ENCODE data around the gene ACP5.
A peak's percentile ranks its signal among the peaks of the same experiment; 100 is the strongest.

The ACP5 gene

GRCh38 chr19:11563532-11563931, 13.9 kb downstream of the ACP5 start:
- H3K9me3 ChIP-seq (ENCODE audit: control insufficient read depth, low read length): no peaks in the 10 kb centered on the region
- H3K27ac ChIP-seq (ENCODE audit: insufficient read depth, low read depth, low read length, poor library complexity, severe bottlenecking): no peak overlapping the region
- no peak overlapping the region for H3K4me3 ChIP-seq (ENCODE audit: insufficient read depth, low read depth, low read length)
- no peaks in the 10 kb centered on the region for H3K27me3 ChIP-seq (ENCODE audit: control insufficient read depth, insufficient read depth, low read length, poor library complexity, severe bottlenecking)
- no peaks in the 10 kb centered on the region for H3K36me3 ChIP-seq (ENCODE audit: control insufficient read depth, insufficient read depth, low read length)
- 91 to 92% methylated on average over 8 of the region's 8 CpGs for WGBS, 2 experiments
- H3K4me1 ChIP-seq (ENCODE audit: control insufficient read depth, insufficient read depth, low read length): peaks cover 3% of the 10 kb centered on the region

DNA sequence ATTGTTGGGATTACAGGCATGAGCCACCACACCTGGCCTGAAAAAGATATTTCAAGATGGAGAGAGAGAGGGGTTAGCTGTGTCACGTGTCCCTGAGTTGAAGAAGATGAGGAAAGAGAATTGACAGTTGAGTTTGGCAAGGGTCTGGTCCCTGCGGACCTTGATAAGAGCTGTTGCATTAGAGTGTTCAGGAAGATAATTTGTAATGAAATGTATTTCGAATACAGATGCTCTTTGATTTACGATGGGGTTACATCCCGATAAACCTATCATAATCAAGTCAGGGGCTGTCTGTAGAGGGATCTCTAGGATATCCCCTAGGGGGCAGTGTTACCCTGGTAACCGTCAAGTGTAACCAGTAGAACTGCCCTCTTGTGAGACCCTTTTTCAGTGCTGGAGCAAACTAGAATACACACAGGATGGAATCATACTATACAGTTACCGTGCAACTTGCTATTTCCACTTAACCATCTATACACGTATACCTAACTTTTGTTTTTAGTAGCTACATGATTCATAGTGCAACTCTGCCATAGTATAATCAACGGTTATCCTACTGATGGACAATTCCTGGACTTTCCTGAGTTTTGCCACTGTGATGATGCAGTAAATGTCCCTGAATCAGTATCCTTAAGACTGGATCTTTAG, 16.9 kb downstream of the ACP5 start:
- H3K9me3 ChIP-seq (ENCODE audit: control insufficient read depth, low read length): no peaks in the 10 kb centered on the region

DNA sequence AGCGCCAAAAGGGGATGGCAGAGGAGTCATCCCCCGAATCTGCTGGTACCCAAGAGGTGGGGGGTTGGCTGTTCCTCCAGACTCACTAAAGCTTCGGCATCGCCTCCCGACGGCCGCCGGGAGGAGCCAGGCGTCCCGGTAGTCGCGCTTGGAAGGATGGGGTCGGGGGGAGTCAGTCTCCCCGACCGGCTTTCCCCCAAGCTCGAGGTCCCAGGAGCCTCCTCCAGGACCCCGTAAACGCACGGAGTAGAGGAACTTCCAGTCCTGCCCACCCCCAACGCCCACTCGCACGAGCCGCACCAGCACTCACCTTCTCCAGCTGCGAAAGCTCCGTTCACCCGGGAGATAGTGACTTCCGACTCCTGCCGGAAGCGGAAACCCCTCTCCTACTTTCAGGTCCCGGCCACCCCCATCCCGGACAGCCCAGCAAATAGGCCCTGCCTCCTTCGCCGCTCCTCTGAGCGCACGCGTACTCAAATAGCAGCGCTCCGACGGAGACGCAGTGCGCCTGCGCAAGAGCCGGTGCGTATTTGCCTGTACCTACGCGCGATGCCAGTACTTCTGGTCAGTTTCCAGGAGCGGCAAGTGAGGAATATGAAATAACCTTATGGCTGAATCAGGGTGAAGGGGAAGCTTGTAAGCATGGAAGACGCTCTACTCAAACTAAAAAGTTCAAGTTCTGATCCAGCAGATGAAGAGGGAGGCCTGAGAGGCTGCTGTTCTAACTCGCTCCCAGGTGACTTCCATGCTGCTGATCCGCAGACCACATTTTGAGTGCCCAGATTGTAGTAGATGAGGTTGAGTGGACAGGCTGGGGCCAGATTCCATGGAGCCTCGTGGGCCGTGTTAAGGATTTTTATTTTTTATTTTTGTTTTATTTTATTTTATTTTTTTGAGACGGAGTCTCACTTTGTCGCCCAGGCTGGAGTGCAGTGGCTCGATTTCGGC, 18.3 kb downstream of the ACP5 start, which contains the start of gene ELOF1:
Gene ELOF1 (minus strand): TSS at position 350 of the 948 bp plus-strand sequence. CDS start 4,883 bp downstream, outside the sequence.
- Histone ChIP-seq H3K27ac (ENCODE audit: insufficient read depth, low read depth, low read length, poor library complexity, severe bottlenecking) (no peak within 1 kb of the TSS), H3K36me3 (ENCODE audit: control insufficient read depth, insufficient read depth, low read length) (no peaks in the 10 kb centered on the region), H3K9me3 (ENCODE audit: control insufficient read depth, low read length) (no peaks in the 10 kb centered on the region), H3K27me3 (ENCODE audit: control insufficient read depth, insufficient read depth, low read length, poor library complexity, severe bottlenecking) (no peaks in the 10 kb centered on the region), H3K4me3 (ENCODE audit: insufficient read depth, low read depth, low read length) (peak within 1 kb of the TSS; percentile 74), H3K4me1 (ENCODE audit: control insufficient read depth, insufficient read depth, low read length) (peaks cover 3% of the 10 kb centered on the region)
- 7% methylated on average over 55 to 57 of the region's 57 CpGs for WGBS, 2 experiments

More for the DNA sequence above, 16.9 kb downstream of the ACP5 start:
- H3K27ac ChIP-seq (ENCODE audit: insufficient read depth, low read depth, low read length, poor library complexity, severe bottlenecking): no peak overlapping the region
- no peak overlapping the region for H3K4me3 ChIP-seq (ENCODE audit: insufficient read depth, low read depth, low read length)
- H3K36me3 ChIP-seq (ENCODE audit: control insufficient read depth, insufficient read depth, low read length): no peaks in the 10 kb centered on the region
- H3K27me3 ChIP-seq (ENCODE audit: control insufficient read depth, insufficient read depth, low read length, poor library complexity, severe bottlenecking): no peaks in the 10 kb centered on the region
- H3K4me1 ChIP-seq (ENCODE audit: control insufficient read depth, insufficient read depth, low read length): peaks cover 3% of the 10 kb centered on the region
- WGBS, 2 experiments: 41 to 43% methylated on average over 9 of the region's 9 CpGs

DNA sequence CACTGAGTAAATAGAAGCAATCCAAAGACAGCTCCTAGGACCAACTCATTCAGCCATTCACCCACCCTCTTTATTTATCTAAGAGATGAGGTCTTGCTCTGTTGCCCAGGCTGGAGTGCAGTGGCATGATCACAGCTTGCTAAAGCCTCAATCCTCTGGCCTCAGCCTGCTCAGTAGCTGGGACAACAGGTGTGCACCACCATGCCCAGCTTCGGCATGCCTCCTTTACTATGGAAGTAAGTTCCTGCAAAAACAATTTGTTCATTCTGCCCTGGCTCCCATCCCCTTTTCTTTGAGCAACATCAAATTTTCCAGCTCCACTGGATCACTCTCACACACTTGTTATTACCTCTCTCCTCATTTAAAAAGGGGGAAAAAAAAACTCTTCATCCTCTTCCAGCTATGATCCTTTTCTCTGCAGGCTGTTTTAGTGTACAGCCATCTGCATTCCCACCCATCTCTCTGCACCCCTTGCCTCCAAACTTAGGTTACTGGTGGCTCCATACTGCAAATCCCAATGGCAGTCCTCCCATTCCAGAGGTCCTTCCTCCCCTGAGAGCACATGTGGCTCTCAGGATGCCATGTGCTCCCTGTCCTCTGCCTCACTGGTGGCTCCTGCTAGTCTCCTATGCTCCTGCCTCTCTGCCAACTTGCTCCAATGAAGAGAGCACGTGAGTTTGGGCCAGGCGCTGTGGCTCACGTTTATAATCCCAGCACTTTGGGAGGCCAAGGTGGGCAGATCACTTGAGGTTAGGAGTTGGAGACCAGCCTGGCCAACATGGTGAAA, 20.6 kb downstream of the ACP5 start:
- no peak overlapping the region for H3K4me3 ChIP-seq (ENCODE audit: insufficient read depth, low read depth, low read length)
- 94 to 95% methylated on average over 4 of the region's 4 CpGs for WGBS, 2 experiments
- peaks cover 3% of the 10 kb centered on the region for H3K4me1 ChIP-seq (ENCODE audit: control insufficient read depth, insufficient read depth, low read length)
- no peak overlapping the region for H3K27ac ChIP-seq (ENCODE audit: insufficient read depth, low read depth, low read length, poor library complexity, severe bottlenecking)
- H3K27me3 ChIP-seq (ENCODE audit: control insufficient read depth, insufficient read depth, low read length, poor library complexity, severe bottlenecking): no peaks in the 10 kb centered on the region
- H3K9me3 ChIP-seq (ENCODE audit: control insufficient read depth, low read length): no peaks in the 10 kb centered on the region
- peaks cover 6% of the 10 kb centered on the region for H3K36me3 ChIP-seq (ENCODE audit: control insufficient read depth, insufficient read depth, low read length)

DNA sequence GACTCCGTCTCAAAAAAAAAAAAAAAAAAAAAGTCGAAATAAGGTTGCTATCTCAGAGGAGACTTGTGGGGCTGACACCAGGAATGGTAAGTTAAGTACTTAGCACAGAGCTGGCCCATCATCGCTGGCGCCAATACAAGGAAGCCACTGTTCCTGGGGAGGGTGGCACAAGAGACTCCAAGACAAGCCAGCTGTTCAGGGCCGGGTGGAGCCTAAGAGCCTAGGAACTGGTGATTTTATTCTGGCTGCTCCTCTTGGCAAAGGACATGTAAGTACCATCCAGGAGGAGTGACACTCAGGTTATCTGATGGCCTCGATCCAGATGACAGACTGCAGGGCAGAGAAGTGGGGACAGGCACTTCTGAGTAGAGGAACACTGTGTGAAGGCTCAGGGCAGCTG, 22.2 kb downstream of the ACP5 start:
- WGBS, 2 experiments: 89 to 93% methylated on average over 6 of the region's 6 CpGs
- Histone ChIP-seq H3K4me3 (ENCODE audit: insufficient read depth, low read depth, low read length) (no peak overlapping the region), H3K4me1 (ENCODE audit: control insufficient read depth, insufficient read depth, low read length) (peaks cover 1% of the 10 kb centered on the region), H3K36me3 (ENCODE audit: control insufficient read depth, insufficient read depth, low read length) (peaks cover 6% of the 10 kb centered on the region), H3K27me3 (ENCODE audit: control insufficient read depth, insufficient read depth, low read length, poor library complexity, severe bottlenecking) (no peaks in the 10 kb centered on the region), H3K9me3 (ENCODE audit: control insufficient read depth, low read length) (no peaks in the 10 kb centered on the region), H3K27ac (ENCODE audit: insufficient read depth, low read depth, low read length, poor library complexity, severe bottlenecking) (no peak overlapping the region)

GRCh38 chr19:11554160-11554559, 23.3 kb downstream of the ACP5 start:
- H3K4me3 ChIP-seq (ENCODE audit: insufficient read depth, low read depth, low read length): no peak overlapping the region
- H3K9me3 ChIP-seq (ENCODE audit: control insufficient read depth, low read length): no peaks in the 10 kb centered on the region
- H3K36me3 ChIP-seq (ENCODE audit: control insufficient read depth, insufficient read depth, low read length): peaks cover 6% of the 10 kb centered on the region
- WGBS, 2 experiments: 95 to 96% methylated on average over 12 of the region's 12 CpGs
- no peaks in the 10 kb centered on the region for H3K27me3 ChIP-seq (ENCODE audit: control insufficient read depth, insufficient read depth, low read length, poor library complexity, severe bottlenecking)
- no peak overlapping the region for H3K27ac ChIP-seq (ENCODE audit: insufficient read depth, low read depth, low read length, poor library complexity, severe bottlenecking)
- no peaks in the 10 kb centered on the region for H3K4me1 ChIP-seq (ENCODE audit: control insufficient read depth, insufficient read depth, low read length)

DNA sequence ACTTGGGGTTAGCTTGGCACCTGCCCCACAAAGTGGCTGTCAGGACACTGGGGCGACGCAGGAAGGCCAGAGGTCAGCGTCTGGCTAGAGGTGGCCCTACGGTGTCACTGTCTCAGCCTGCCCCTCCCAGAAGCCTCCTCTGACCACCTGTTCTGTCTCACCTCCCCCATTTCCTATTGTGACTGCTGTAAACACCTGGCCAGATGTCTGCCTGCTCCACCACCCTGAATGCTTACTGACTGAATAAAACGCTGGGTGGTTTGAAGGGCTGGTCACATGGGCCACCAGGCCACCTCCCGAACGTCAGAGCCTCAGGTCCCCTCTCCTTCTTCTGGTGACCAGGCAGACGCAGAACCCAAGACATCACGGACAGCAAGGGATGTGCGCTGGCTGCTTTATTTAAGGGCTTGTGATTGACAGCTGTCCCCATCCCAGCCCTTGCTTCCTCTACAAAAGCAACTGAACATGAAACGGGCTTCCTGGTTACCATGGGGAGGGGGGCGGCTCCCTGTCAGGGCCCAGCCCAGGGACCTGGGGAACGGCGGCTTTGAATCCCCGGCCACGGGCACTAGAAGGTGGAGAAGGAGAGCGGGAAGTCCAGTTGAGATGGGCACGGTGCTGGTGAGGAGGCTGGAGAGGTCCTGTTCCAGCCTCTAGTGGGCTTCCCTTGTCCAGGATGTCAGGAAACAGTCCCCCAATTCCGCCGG, 24.6 kb downstream of the ACP5 start:
- H3K36me3 ChIP-seq (ENCODE audit: control insufficient read depth, insufficient read depth, low read length): peaks cover 6% of the 10 kb centered on the region
- no peak overlapping the region for H3K27ac ChIP-seq (ENCODE audit: insufficient read depth, low read depth, low read length, poor library complexity, severe bottlenecking)
- H3K9me3 ChIP-seq (ENCODE audit: control insufficient read depth, low read length): no peaks in the 10 kb centered on the region
- no peak overlapping the region for H3K4me3 ChIP-seq (ENCODE audit: insufficient read depth, low read depth, low read length)
- no peaks in the 10 kb centered on the region for H3K27me3 ChIP-seq (ENCODE audit: control insufficient read depth, insufficient read depth, low read length, poor library complexity, severe bottlenecking)
- H3K4me1 ChIP-seq (ENCODE audit: control insufficient read depth, insufficient read depth, low read length): no peaks in the 10 kb centered on the region
- 93% methylated on average over 20 of the region's 20 CpGs for WGBS, 2 experiments

DNA sequence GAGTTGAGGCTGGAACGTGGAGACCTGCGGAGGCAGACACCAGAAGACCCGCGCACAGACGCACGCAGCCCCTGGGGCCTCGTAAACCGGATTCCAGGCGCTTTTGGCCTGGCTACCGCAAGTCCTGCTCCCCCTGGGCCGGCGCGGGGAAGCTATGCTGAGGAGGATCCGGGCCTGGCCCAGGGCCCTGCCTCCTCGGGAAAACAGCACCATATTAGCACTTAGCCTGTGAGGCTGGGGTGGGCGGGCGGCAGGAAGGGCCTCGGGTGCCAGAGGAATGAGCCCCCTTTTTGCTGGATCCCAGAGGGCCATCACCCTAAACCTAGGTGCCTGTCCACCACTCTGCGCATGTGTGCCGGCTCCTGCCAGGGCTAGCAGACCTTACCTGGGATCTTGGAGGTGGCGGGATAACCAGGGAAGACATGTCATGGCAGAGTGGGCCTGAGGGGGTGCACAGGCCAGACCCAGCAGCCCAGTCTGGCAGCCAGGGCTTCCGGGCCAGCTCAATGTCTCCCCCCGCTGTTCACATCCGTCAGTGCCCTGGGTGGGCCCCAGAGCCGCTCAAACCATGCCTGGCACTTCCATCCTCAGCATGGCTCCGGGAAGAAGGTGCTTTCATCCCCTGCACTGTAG, 25.7 kb downstream of the ACP5 start:
- Histone ChIP-seq H3K27me3 (ENCODE audit: control insufficient read depth, insufficient read depth, low read length, poor library complexity, severe bottlenecking) (no peaks in the 10 kb centered on the region), H3K36me3 (ENCODE audit: control insufficient read depth, insufficient read depth, low read length) (peaks cover 6% of the 10 kb centered on the region)
- WGBS, 2 experiments: 87 to 88% methylated on average over 26 of the region's 26 CpGs

GRCh38 chr19:11550265-11550664, 27.2 kb downstream of the ACP5 start:
- no peaks in the 10 kb centered on the region for H3K27me3 ChIP-seq (ENCODE audit: control insufficient read depth, insufficient read depth, low read length, poor library complexity, severe bottlenecking)
- 92% methylated on average over 8 of the region's 8 CpGs for WGBS, 2 experiments
- H3K4me3 ChIP-seq (ENCODE audit: insufficient read depth, low read depth, low read length): no peak overlapping the region
- H3K36me3 ChIP-seq (ENCODE audit: control insufficient read depth, insufficient read depth, low read length): peaks cover 6% of the 10 kb centered on the region
- no peaks in the 10 kb centered on the region for H3K9me3 ChIP-seq (ENCODE audit: control insufficient read depth, low read length)
- no peaks in the 10 kb centered on the region for H3K4me1 ChIP-seq (ENCODE audit: control insufficient read depth, insufficient read depth, low read length)
- no peak overlapping the region for H3K27ac ChIP-seq (ENCODE audit: insufficient read depth, low read depth, low read length, poor library complexity, severe bottlenecking)

More for the DNA sequence above, 25.7 kb downstream of the ACP5 start:
- H3K27ac ChIP-seq (ENCODE audit: insufficient read depth, low read depth, low read length, poor library complexity, severe bottlenecking): no peak overlapping the region
- no peak overlapping the region for H3K4me3 ChIP-seq (ENCODE audit: insufficient read depth, low read depth, low read length)
- H3K4me1 ChIP-seq (ENCODE audit: control insufficient read depth, insufficient read depth, low read length): no peaks in the 10 kb centered on the region
- no peaks in the 10 kb centered on the region for H3K9me3 ChIP-seq (ENCODE audit: control insufficient read depth, low read length)

Measured in ectodermal cell (in vitro differentiated cells).